ENCODE measurements around the gene MROH9. TPM values are rescaled to one million over a fixed set of nuclear protein-coding genes. Genes with fewer than 3 reads are reported as not detected.
"Not testable (repeated sequence)": the region's sequence is repeated elsewhere in the genome, so short reads cannot be mapped to it uniquely, and the experiment has no call there.

Gene MROH9
- total RNA-seq, 4 donors from 2014 or later: not detected

GRCh38 chr1:170917373-170917772 lies 18.0 kb upstream of the MROH9 start:
- Histone ChIP-seq H3K27me3 (no peaks in the 10 kb centered on the region), H3K36me3 (no peaks in the 10 kb centered on the region), H3K4me1 (peaks cover 0 to 6% (median 0%) of the 10 kb centered on the region in 3 donors), H3K27ac (no peak overlapping the region), H3K4me3 (no peak overlapping the region), H3K9me3 (peaks cover 0 to 20% (median 0%) of the 10 kb centered on the region in 3 donors)
- WGBS, 2 donors (ENCODE audit: low coverage in 1 of 2): 20 to 67% methylated on average over 1 to 3 of the region's 3 CpGs
- TF ChIP-seq POLR2A (IDR thresholded peaks at IDR 0.05): no peak
- no peak for TF ChIP-seq CTCF (IDR thresholded peaks at IDR 0.05)
- no peak for TF ChIP-seq POLR2AphosphoS5 (IDR thresholded peaks at IDR 0.05)
- no peak for TF ChIP-seq EP300 (IDR thresholded peaks at IDR 0.05)
- no peak for ATAC-seq

- not testable (repeated sequence) for H3K36me3 ChIP-seq, H3K27ac ChIP-seq, H3K27me3 ChIP-seq, ATAC-seq, H3K4me3 ChIP-seq
- H3K4me1 ChIP-seq: peaks cover 4 to 17% (median 14%) of the 10 kb centered on the region in 3 donors
- peaks cover 0 to 20% (median 0%) of the 10 kb centered on the region in 3 donors for H3K9me3 ChIP-seq
- WGBS, 2 donors (ENCODE audit: low coverage in 1 of 2): 53 to 71% methylated on average over 1 of the region's 1 CpG
These were observed 10.7 kb upstream of the MROH9 start for GRCh38 chr1:170924656-170925055.

- Histone ChIP-seq H3K27me3 (no peaks in the 10 kb centered on the region), H3K9me3 (no peaks in the 10 kb centered on the region), H3K4me3 (no peak overlapping the region), H3K4me1 (peaks cover 4 to 29% (median 14%) of the 10 kb centered on the region in 3 donors), H3K27ac (peak overlapping the region in 3 of 4 donors; percentile 74 to 78 (median 75)), H3K36me3 (no peaks in the 10 kb centered on the region)
- TF ChIP-seq CTCF (IDR thresholded peaks at IDR 0.05) (no peak), POLR2AphosphoS5 (IDR thresholded peaks at IDR 0.05) (no peak), EP300 (IDR thresholded peaks at IDR 0.05) (no peak), POLR2A (IDR thresholded peaks at IDR 0.05) (no peak)
- WGBS, 2 donors (ENCODE audit: low coverage in 1 of 2): 64 to 85% methylated on average over 7 to 8 of the region's 8 CpGs
- ATAC-seq: no peak
These were observed 7.1 kb upstream of the MROH9 start for GRCh38 chr1:170927955-170928840.

- peak; percentile 8 for ATAC-seq
- WGBS, 2 donors (ENCODE audit: low coverage in 1 of 2): 28% methylated on average over 4 of the region's 4 CpGs
These were observed 5.9 kb upstream of the MROH9 start for GRCh38 chr1:170929412-170929834.

More at GRCh38 chr1:170929412-170929834, 5.9 kb upstream of the MROH9 start:
- Histone ChIP-seq H3K4me3 (peak overlapping the region in 1 of 2 donors; percentile 2), H3K27ac (peak overlapping the region; percentile 74 to 78 (median 76)), H3K9me3 (no peaks in the 10 kb centered on the region), H3K4me1 (peaks cover 4 to 29% (median 14%) of the 10 kb centered on the region in 3 donors), H3K27me3 (no peaks in the 10 kb centered on the region), H3K36me3 (no peaks in the 10 kb centered on the region)
- no peak for TF ChIP-seq POLR2AphosphoS5 (IDR thresholded peaks at IDR 0.05)
- no peak for TF ChIP-seq EP300 (IDR thresholded peaks at IDR 0.05)
- no peak for TF ChIP-seq CTCF (IDR thresholded peaks at IDR 0.05)
- no peak for TF ChIP-seq POLR2A (IDR thresholded peaks at IDR 0.05)

Data from gastroesophageal sphincter (tissue), 4 donors.